ENCODE data around the gene ARG2. TPM values are rescaled to one million over a fixed set of nuclear protein-coding genes. Genes with fewer than 3 reads are reported as not detected.

The ARG2 gene
- total RNA-seq, 1 donor from 2014 or later, result 113 TPM

- H3K36me3 ChIP-seq (ENCODE audit: control insufficient read depth, insufficient read depth, low read length), result peaks cover 6% of the 10 kb centered on the region
- TF ChIP-seq, protein P1, sequence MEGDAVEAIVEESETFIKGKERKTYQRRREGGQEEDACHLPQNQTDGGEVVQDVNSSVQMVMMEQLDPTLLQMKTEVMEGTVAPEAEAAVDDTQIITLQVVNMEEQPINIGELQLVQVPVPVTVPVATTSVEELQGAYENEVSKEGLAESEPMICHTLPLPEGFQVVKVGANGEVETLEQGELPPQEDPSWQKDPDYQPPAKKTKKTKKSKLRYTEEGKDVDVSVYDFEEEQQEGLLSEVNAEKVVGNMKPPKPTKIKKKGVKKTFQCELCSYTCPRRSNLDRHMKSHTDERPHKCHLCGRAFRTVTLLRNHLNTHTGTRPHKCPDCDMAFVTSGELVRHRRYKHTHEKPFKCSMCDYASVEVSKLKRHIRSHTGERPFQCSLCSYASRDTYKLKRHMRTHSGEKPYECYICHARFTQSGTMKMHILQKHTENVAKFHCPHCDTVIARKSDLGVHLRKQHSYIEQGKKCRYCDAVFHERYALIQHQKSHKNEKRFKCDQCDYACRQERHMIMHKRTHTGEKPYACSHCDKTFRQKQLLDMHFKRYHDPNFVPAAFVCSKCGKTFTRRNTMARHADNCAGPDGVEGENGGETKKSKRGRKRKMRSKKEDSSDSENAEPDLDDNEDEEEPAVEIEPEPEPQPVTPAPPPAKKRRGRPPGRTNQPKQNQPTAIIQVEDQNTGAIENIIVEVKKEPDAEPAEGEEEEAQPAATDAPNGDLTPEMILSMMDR (IDR thresholded peaks at IDR 0.05; ENCODE audit: insufficient read depth, low read length, severe bottlenecking), result no peak
- DNase-seq (ENCODE audit: low read depth) (no peak), FAIRE-seq (no peak)
- no peak overlapping the region for H3K4me3 ChIP-seq (ENCODE audit: low read depth, low read length)
- H3K27me3 ChIP-seq (ENCODE audit: control insufficient read depth, insufficient read depth, low read length), result no peaks in the 10 kb centered on the region
Measured at GRCh38 chr14:67641902-67642749, 22.4 kb downstream of the ARG2 start.

- peaks cover 6% of the 10 kb centered on the region for H3K36me3 ChIP-seq (ENCODE audit: control insufficient read depth, insufficient read depth, low read length)
- no peak overlapping the region for H3K4me3 ChIP-seq (ENCODE audit: low read depth, low read length)
- FAIRE-seq, result no peak
- H3K27me3 ChIP-seq (ENCODE audit: control insufficient read depth, insufficient read depth, low read length), result no peaks in the 10 kb centered on the region
- TF ChIP-seq, protein P1 (IDR thresholded peaks at IDR 0.05; ENCODE audit: insufficient read depth, low read length, severe bottlenecking), result no peak
- no peak for DNase-seq (ENCODE audit: low read depth)
Measured at GRCh38 chr14:67643713-67644112, 24.0 kb downstream of the ARG2 start.

GRCh38 chr14:67644428-67644827 lies 24.7 kb downstream of the ARG2 start:
- DNase-seq (ENCODE audit: low read depth) (no peak), FAIRE-seq (no peak)
- Histone ChIP-seq H3K4me3 (ENCODE audit: low read depth, low read length) (no peak overlapping the region), H3K36me3 (ENCODE audit: control insufficient read depth, insufficient read depth, low read length) (peaks cover 9% of the 10 kb centered on the region), H3K27me3 (ENCODE audit: control insufficient read depth, insufficient read depth, low read length) (no peaks in the 10 kb centered on the region)
- TF ChIP-seq, protein P1 (IDR thresholded peaks at IDR 0.05; ENCODE audit: insufficient read depth, low read length, severe bottlenecking), result no peak

GRCh38 chr14:67645414-67645813 lies 25.7 kb downstream of the ARG2 start:
- DNase-seq (ENCODE audit: low read depth), result no peak
- TF ChIP-seq, protein P1 (IDR thresholded peaks at IDR 0.05; ENCODE audit: insufficient read depth, low read length, severe bottlenecking), result no peak
- no peak for FAIRE-seq
- H3K36me3 ChIP-seq (ENCODE audit: control insufficient read depth, insufficient read depth, low read length), result peaks cover 12% of the 10 kb centered on the region
- no peaks in the 10 kb centered on the region for H3K27me3 ChIP-seq (ENCODE audit: control insufficient read depth, insufficient read depth, low read length)
- no peak overlapping the region for H3K4me3 ChIP-seq (ENCODE audit: low read depth, low read length)

GRCh38 chr14:67646131-67646530 lies 26.4 kb downstream of the ARG2 start:
- no peak for DNase-seq (ENCODE audit: low read depth)
- TF ChIP-seq, protein P1 (IDR thresholded peaks at IDR 0.05; ENCODE audit: insufficient read depth, low read length, severe bottlenecking), result no peak
- no peak for FAIRE-seq
- H3K36me3 ChIP-seq (ENCODE audit: control insufficient read depth, insufficient read depth, low read length), result peaks cover 12% of the 10 kb centered on the region
- no peak overlapping the region for H3K4me3 ChIP-seq (ENCODE audit: low read depth, low read length)
- no peaks in the 10 kb centered on the region for H3K27me3 ChIP-seq (ENCODE audit: control insufficient read depth, insufficient read depth, low read length)
